Measurements from ENCODE around the gene ZSCAN18.

The ZSCAN18 gene

DNA sequence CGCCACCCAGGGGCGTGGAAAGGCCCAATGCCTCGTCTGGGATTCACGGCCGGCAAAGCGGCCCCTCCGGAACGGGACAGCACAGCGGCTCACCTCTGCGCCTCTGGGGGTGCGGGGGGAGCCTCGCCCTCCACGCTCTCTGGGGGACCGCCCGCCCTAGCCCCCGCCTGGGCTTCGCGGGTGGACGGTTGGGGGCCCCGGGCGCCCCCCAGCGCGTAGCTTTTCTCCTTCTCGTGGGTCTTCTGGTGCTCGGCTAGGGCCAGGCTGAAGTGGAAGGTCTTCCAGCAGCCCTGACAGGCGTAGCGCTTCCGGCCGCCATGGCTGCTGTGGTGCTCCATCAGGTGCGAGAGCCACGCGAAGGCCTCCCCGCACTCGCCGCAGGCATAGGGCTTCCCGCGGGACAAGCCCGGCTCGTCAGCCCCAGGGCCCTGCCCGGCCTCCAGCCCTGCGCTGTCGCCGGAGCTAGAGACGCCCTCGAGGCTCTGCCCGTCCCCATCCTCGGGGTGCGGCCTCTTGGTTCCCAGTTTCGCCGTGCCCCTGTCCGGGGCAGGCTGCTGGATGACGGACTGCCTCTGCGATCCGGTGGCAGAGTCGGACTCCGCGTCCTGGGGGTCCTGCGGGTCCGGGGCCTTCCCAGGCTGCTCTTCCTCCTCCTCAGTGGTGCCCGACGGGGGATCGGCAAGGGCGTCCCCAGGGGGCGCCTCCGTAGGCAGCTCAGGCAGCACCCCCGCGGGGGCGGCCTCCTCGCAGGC is 13.3 kb downstream of the ZSCAN18 start:
- H3K9me3 ChIP-seq (ENCODE audit: insufficient read depth, low read depth, low read length) = peaks cover 23% of the 10 kb centered on the region; the same call in 1 of the 2 replicates
- H4K20me1 ChIP-seq (ENCODE audit: insufficient read depth, low read length, poor library complexity, severe bottlenecking) = no peaks in the 10 kb centered on the region
- H3K9ac ChIP-seq (ENCODE audit: low read depth, low read length, poor library complexity, severe bottlenecking) = no peak overlapping the region
- no peak overlapping the region for H2AFZ ChIP-seq (ENCODE audit: low read length)
- H3K9me2 ChIP-seq (replicated peaks; ENCODE audit: low read depth, low read length) = no peaks in the 10 kb centered on the region
- H3K4me1 ChIP-seq (ENCODE audit: insufficient read depth, low read length, poor library complexity, severe bottlenecking) = no peaks in the 10 kb centered on the region
- no peaks in the 10 kb centered on the region for H3K79me2 ChIP-seq (ENCODE audit: insufficient read depth, low read length)
- H3K4me2 ChIP-seq (ENCODE audit: low read depth, low read length, poor library complexity, severe bottlenecking) = no peak overlapping the region
- H3K36me3 ChIP-seq (ENCODE audit: insufficient read depth, low read length) = no peaks in the 10 kb centered on the region
- H3K27me3 ChIP-seq (ENCODE audit: insufficient read depth, low read length, poor library complexity, severe bottlenecking) = no peaks in the 10 kb centered on the region
- H3F3A ChIP-seq (ENCODE audit: low read depth) = no peaks in the 10 kb centered on the region
- no peak overlapping the region for H3K4me3 ChIP-seq (ENCODE audit: low read length, poor library complexity, severe bottlenecking)
- no peak for TF ChIP-seq EZH2phosphoT487 (IDR thresholded peaks at IDR 0.05; ENCODE audit: borderline replicate concordance)
- TF ChIP-seq, protein P1, sequence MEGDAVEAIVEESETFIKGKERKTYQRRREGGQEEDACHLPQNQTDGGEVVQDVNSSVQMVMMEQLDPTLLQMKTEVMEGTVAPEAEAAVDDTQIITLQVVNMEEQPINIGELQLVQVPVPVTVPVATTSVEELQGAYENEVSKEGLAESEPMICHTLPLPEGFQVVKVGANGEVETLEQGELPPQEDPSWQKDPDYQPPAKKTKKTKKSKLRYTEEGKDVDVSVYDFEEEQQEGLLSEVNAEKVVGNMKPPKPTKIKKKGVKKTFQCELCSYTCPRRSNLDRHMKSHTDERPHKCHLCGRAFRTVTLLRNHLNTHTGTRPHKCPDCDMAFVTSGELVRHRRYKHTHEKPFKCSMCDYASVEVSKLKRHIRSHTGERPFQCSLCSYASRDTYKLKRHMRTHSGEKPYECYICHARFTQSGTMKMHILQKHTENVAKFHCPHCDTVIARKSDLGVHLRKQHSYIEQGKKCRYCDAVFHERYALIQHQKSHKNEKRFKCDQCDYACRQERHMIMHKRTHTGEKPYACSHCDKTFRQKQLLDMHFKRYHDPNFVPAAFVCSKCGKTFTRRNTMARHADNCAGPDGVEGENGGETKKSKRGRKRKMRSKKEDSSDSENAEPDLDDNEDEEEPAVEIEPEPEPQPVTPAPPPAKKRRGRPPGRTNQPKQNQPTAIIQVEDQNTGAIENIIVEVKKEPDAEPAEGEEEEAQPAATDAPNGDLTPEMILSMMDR (conservative IDR thresholded peaks at IDR 0.05; ENCODE audit: low read length) = no peak

DNA sequence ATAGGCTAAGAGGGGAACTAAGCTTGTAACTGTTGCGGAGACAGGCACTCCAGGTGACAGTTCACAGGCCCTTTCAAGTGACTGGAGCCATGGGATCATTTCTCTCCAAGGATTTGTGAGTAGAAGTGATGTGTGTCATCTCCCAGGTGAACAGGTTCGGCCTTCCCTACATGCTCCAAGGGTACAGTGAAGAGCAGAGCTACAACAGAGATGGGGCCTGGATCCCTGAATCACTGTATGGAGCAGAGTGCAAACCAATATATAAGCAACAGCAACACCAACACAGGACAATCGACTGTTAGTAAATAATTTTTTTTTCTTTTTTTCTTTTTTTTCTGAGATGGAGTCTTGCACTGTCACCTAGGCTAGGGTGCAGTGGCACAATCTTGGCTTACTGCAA is 15.0 kb downstream of the ZSCAN18 start:
- H3K9me2 ChIP-seq (replicated peaks; ENCODE audit: low read depth, low read length) = no peaks in the 10 kb centered on the region
- no peaks in the 10 kb centered on the region for H4K20me1 ChIP-seq (ENCODE audit: insufficient read depth, low read length, poor library complexity, severe bottlenecking)
- peaks cover 22% of the 10 kb centered on the region; the same call in 1 of the 2 replicates for H3K9me3 ChIP-seq (ENCODE audit: insufficient read depth, low read depth, low read length)
- no peaks in the 10 kb centered on the region for H3K27me3 ChIP-seq (ENCODE audit: insufficient read depth, low read length, poor library complexity, severe bottlenecking)
- no peak overlapping the region for H3K4me2 ChIP-seq (ENCODE audit: low read depth, low read length, poor library complexity, severe bottlenecking)
- H2AFZ ChIP-seq (ENCODE audit: low read length) = no peak overlapping the region
- no peaks in the 10 kb centered on the region for H3K79me2 ChIP-seq (ENCODE audit: insufficient read depth, low read length)
- no peaks in the 10 kb centered on the region for H3K4me1 ChIP-seq (ENCODE audit: insufficient read depth, low read length, poor library complexity, severe bottlenecking)
- H3K9ac ChIP-seq (ENCODE audit: low read depth, low read length, poor library complexity, severe bottlenecking) = no peak overlapping the region
- no peaks in the 10 kb centered on the region for H3K36me3 ChIP-seq (ENCODE audit: insufficient read depth, low read length)
- H3F3A ChIP-seq (ENCODE audit: low read depth) = no peaks in the 10 kb centered on the region
- TF ChIP-seq, protein P1 (conservative IDR thresholded peaks at IDR 0.05; ENCODE audit: low read length) = no peak
- TF ChIP-seq EZH2phosphoT487 (IDR thresholded peaks at IDR 0.05; ENCODE audit: borderline replicate concordance) = no peak
- H3K4me3 ChIP-seq (ENCODE audit: low read length, poor library complexity, severe bottlenecking) = no peak overlapping the region

- Histone ChIP-seq H3K9me2 (replicated peaks; ENCODE audit: low read depth, low read length) (no peaks in the 10 kb centered on the region), H3K4me3 (ENCODE audit: low read length, poor library complexity, severe bottlenecking) (no peak overlapping the region), H3K9ac (ENCODE audit: low read depth, low read length, poor library complexity, severe bottlenecking) (no peak overlapping the region), H3F3A (ENCODE audit: low read depth) (no peaks in the 10 kb centered on the region), H3K27me3 (ENCODE audit: insufficient read depth, low read length, poor library complexity, severe bottlenecking) (no peaks in the 10 kb centered on the region), H3K79me2 (ENCODE audit: insufficient read depth, low read length) (no peaks in the 10 kb centered on the region), H2AFZ (ENCODE audit: low read length) (no peak overlapping the region), H3K36me3 (ENCODE audit: insufficient read depth, low read length) (no peaks in the 10 kb centered on the region), H4K20me1 (ENCODE audit: insufficient read depth, low read length, poor library complexity, severe bottlenecking) (no peaks in the 10 kb centered on the region), H3K4me2 (ENCODE audit: low read depth, low read length, poor library complexity, severe bottlenecking) (no peak overlapping the region), H3K9me3 (ENCODE audit: insufficient read depth, low read depth, low read length) (peaks cover 20% of the 10 kb centered on the region; the same call in 1 of the 2 replicates), H3K4me1 (ENCODE audit: insufficient read depth, low read length, poor library complexity, severe bottlenecking) (no peaks in the 10 kb centered on the region)
- TF ChIP-seq, protein P1 (conservative IDR thresholded peaks at IDR 0.05; ENCODE audit: low read length) = no peak
- TF ChIP-seq EZH2phosphoT487 (IDR thresholded peaks at IDR 0.05; ENCODE audit: borderline replicate concordance) = no peak
Measured at GRCh38 chr19:58079792-58080191, 18.2 kb downstream of the ZSCAN18 start.
